Parathyroid adenoma (tissue), 2 donors: ENCODE results near the gene ARHGEF3.

Experiments
- H2AFZ ChIP-seq: fragments of 300-600 bp; sonication (generic); one replicate; pipeline ENCODE4 v1.7.0; 2017; ENCODE audit warnings: antibody characterized with exemption, mild to moderate bottlenecking
- H3K27ac ChIP-seq: fragments of 300-600 bp; sonication (generic); one replicate; pipeline ENCODE4 v1.7.0; 2017
- H3K27me3 ChIP-seq: fragments of 300-600 bp; sonication (generic); one replicate; pipeline ENCODE4 v1.7.0; 2017; ENCODE audit warnings: low read length; ENCODE audit not compliant: control insufficient read depth, insufficient read depth
- H3K36me3 ChIP-seq: fragments of 300-600 bp; sonication (generic); one replicate; pipeline ENCODE4 v1.7.0; 2017; ENCODE audit warnings: low read length; ENCODE audit not compliant: control insufficient read depth, insufficient read depth
- H3K4me1 ChIP-seq: fragments of 300-600 bp; sonication (generic); one replicate; pipeline ENCODE4 v1.7.0; 2017; ENCODE audit warnings: control low read depth
- H3K4me2 ChIP-seq: fragments of 300-600 bp; sonication (generic); one replicate; pipeline ENCODE4 v1.7.0; 2017; ENCODE audit warnings: low read length
- H3K4me3 ChIP-seq: fragments of 300-600 bp; sonication (generic); one replicate; pipeline ENCODE4 v1.7.0; 2017; ENCODE audit warnings: low read depth, low read length
- H3K79me2 ChIP-seq: fragments of 300-600 bp; sonication (generic); one replicate; pipeline ENCODE4 v1.7.0; 2017; ENCODE audit warnings: control low read depth
- H3K9ac ChIP-seq: fragments of 300-600 bp; sonication (generic); one replicate; pipeline ENCODE4 v1.7.0; 2017; ENCODE audit warnings: mild to moderate bottlenecking
- H3K9me3 ChIP-seq: fragments of 300-600 bp; sonication (generic); one replicate; pipeline ENCODE4 v1.7.0; 2017; ENCODE audit warnings: low read length; ENCODE audit not compliant: control insufficient read depth
- CTCF ChIP-seq: fragments of 300-600 bp; sonication (generic); IDR thresholded peaks from one replicate; pipeline ENCODE4 v1.7.0; 2017; ENCODE audit warnings: antibody characterized with exemption, mild to moderate bottlenecking
- donor health status: primary hyperparathyroidism.

Gene ARHGEF3

GRCh38 chr3:56739036-56739435 is 62.7 kb downstream of the ARHGEF3 start:
- H3K79me2 ChIP-seq, result no peaks in the 10 kb centered on the region
- no peaks in the 10 kb centered on the region for H3K27me3 ChIP-seq
- H3K9ac ChIP-seq, result no peak overlapping the region
- no peak for TF ChIP-seq CTCF
- no peak overlapping the region for H3K27ac ChIP-seq
- H3K4me1 ChIP-seq, result peaks cover 8% of the 10 kb centered on the region
- no peak overlapping the region for H3K4me2 ChIP-seq
- H3K36me3 ChIP-seq, result no peaks in the 10 kb centered on the region
- H3K9me3 ChIP-seq, result no peaks in the 10 kb centered on the region
- H3K4me3 ChIP-seq, result no peak overlapping the region
- no peak overlapping the region for H2AFZ ChIP-seq

DNA sequence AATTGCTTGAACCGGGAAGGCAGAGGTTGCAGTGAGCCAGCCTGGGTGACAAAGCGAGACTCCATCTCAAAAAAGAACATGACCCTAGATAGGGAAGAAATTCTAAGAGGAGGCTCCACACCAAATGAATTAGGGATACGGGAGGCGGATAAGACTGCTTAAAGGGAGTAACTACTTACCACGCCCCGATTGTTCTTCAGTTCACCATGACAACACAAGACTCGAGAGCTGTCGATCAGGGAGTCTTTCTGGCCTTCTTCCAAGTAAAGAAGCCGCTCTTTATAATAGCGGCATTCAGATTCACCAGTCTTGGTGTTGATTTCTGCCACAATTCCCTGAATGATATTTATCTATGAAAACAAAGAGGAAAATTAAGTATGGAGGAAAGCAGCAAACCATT is 64.7 kb downstream of the ARHGEF3 start:
- Histone ChIP-seq H3K36me3 (no peaks in the 10 kb centered on the region), H3K4me3 (no peak overlapping the region), H3K4me1 (peaks cover 8% of the 10 kb centered on the region), H2AFZ (no peak overlapping the region), H3K9ac (no peak overlapping the region), H3K4me2 (no peak overlapping the region), H3K79me2 (peaks cover 5% of the 10 kb centered on the region), H3K27me3 (no peaks in the 10 kb centered on the region), H3K9me3 (no peaks in the 10 kb centered on the region), H3K27ac (no peak overlapping the region)
- no peak for TF ChIP-seq CTCF

- H3K9me3 ChIP-seq, result no peaks in the 10 kb centered on the region
- peaks cover 8% of the 10 kb centered on the region for H3K4me1 ChIP-seq
- no peak overlapping the region for H3K9ac ChIP-seq
- H3K4me3 ChIP-seq, result no peak overlapping the region
- H3K27ac ChIP-seq, result no peak overlapping the region
- no peaks in the 10 kb centered on the region for H3K27me3 ChIP-seq
- H3K4me2 ChIP-seq, result no peak overlapping the region
- no peaks in the 10 kb centered on the region for H3K36me3 ChIP-seq
- no peak overlapping the region for H2AFZ ChIP-seq
- no peak for TF ChIP-seq CTCF
- peaks cover 5% of the 10 kb centered on the region for H3K79me2 ChIP-seq
These were observed 69.6 kb downstream of the ARHGEF3 start for GRCh38 chr3:56732109-56732508.

GRCh38 chr3:56725175-56725574 is 76.6 kb downstream of the ARHGEF3 start:
- Histone ChIP-seq H3K4me2 (no peak overlapping the region), H3K9me3 (no peaks in the 10 kb centered on the region), H3K36me3 (no peaks in the 10 kb centered on the region), H3K27me3 (no peaks in the 10 kb centered on the region), H2AFZ (no peak overlapping the region), H3K9ac (no peak overlapping the region), H3K79me2 (no peaks in the 10 kb centered on the region), H3K4me1 (no peaks in the 10 kb centered on the region), H3K4me3 (no peak overlapping the region), H3K27ac (no peak overlapping the region)
- no peak for TF ChIP-seq CTCF

GRCh38 chr3:56724676-56725075 is 77.1 kb downstream of the ARHGEF3 start:
- H3K9ac ChIP-seq, result no peak overlapping the region
- H3K27ac ChIP-seq, result no peak overlapping the region
- no peaks in the 10 kb centered on the region for H3K9me3 ChIP-seq
- H3K4me2 ChIP-seq, result no peak overlapping the region
- H3K4me3 ChIP-seq, result no peak overlapping the region
- H3K27me3 ChIP-seq, result no peaks in the 10 kb centered on the region
- H3K4me1 ChIP-seq, result no peaks in the 10 kb centered on the region
- no peak for TF ChIP-seq CTCF
- no peaks in the 10 kb centered on the region for H3K79me2 ChIP-seq
- no peaks in the 10 kb centered on the region for H3K36me3 ChIP-seq
- H2AFZ ChIP-seq, result no peak overlapping the region
